WI38 (cell line): Measurements from ENCODE around the gene SMCHD1.

Source experiments
- H3K4me3 ChIP-seq: 2 replicates; pipeline ENCODE4 v1.5.1; 2011; ENCODE audit warnings: low read depth, mild to moderate bottlenecking, control low read depth, low read length
- CTCF ChIP-seq: IDR thresholded peaks from 2 replicates; pipeline ENCODE4 v1.5.1; 2012; ENCODE audit warnings: low read depth, mild to moderate bottlenecking, control low read depth, low read length

SMCHD1 gene

GRCh38 chr18:2821695-2822094 is 166.2 kb downstream of the SMCHD1 start:
- no peak overlapping the region for H3K4me3 ChIP-seq
- TF ChIP-seq CTCF: no peak

DNA sequence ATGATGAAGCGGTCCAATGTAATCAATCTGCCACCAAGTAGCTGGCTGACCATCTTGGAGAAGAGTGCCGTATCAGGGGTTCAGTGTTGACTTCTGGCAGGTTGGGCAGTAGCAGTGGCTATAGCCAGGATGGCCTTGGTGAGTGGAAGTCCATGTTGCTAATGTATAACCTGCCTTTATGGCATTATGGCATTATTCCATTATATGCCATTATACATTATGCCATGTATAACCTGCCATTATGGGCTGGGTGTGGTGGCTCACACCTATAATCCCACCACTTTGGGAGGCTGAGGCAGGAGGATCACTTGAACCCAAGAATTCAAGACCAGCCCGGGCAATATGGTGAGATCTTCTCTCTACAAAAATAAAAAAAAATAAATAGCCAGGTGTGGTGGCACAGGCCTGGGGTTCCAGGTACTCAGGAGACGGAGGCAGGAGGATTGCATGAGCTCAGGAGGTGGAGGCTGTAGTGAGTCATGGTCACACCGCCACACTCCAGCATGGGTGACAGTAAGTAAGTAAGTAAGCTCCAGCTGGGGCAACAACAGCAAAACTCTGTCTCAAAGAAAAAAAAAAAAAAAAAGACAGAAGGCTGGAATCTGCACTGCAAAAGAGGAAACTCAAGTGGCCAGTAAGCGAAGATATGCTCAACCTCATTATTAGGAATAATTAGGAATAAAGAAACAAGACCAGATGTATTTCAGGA is 166.8 kb downstream of the SMCHD1 start:
- no peak for TF ChIP-seq CTCF
- no peak overlapping the region for H3K4me3 ChIP-seq

GRCh38 chr18:2823202-2823601 is 167.7 kb downstream of the SMCHD1 start:
- no peak for TF ChIP-seq CTCF
- H3K4me3 ChIP-seq: no peak overlapping the region

- no peak overlapping the region for H3K4me3 ChIP-seq
- no peak for TF ChIP-seq CTCF
Observed at GRCh38 chr18:2823966-2824365, 168.4 kb downstream of the SMCHD1 start.

DNA sequence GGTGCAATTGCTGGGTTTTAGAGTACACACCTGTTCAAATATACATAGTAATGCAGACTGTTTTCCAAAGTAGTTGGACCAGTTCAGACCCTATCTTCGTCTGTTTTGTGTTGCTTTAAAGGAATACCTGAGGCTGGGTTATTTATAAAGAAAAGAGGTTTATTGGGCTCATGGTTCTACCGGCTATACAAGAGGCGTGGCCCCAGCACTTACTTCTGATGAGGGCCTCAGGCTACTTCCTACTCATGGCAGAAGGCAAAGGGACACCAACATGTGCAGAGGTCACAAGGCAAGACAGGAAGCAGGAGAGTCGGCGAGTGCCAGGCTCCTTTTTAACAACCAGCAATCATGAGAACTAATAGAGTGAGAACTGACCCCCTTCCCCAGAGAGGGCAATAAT is 169.3 kb downstream of the SMCHD1 start:
- no peak for TF ChIP-seq CTCF
- H3K4me3 ChIP-seq: no peak overlapping the region

- no peak for TF ChIP-seq CTCF
- no peak overlapping the region for H3K4me3 ChIP-seq
Observed at GRCh38 chr18:2825613-2826175, 170.2 kb downstream of the SMCHD1 start.

DNA sequence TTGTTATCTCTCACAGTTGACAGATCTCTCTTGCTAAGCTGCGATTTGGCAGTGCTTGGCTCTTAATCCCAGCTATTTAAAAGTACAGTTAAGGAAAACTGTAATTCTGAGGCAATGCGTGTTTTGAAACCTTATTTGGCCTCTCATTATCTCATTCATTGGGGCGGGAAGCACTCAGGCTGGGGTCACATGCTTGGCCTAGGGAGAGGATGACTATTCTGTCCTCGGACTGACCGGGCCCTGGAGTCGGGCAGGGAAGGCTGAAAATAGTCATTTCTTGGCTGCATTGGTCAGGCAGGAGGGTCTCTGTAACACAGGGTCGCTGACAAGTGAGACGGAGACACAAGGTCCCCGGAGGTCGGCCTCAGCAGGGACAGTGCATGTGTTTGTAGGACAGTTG is 171.1 kb downstream of the SMCHD1 start:
- H3K4me3 ChIP-seq: no peak overlapping the region
- TF ChIP-seq CTCF: no peak
